GM12878 (cell line): ENCODE data around the gene SNX3. TPM values are rescaled to one million over a fixed set of nuclear protein-coding genes. Genes with fewer than 3 reads are reported as not detected.

Experiments used
- BCLAF1 ChIP-seq: fragments of 450-650 bp; IDR thresholded peaks from 2 replicates; pipeline ENCODE4 v1.6.1; 2017; ENCODE audit warnings: antibody characterized with exemption, mild to moderate bottlenecking, moderate library complexity
- BHLHE40 ChIP-seq, 2 experiments: fragments of 450-650 bp in 1 of 2; IDR thresholded peaks; 2 replicates each; pipeline ENCODE4 v1.6.1; 2011 to 2017; ENCODE audit warnings: low read depth in 2 of 2, borderline replicate concordance in 1 of 2, improper control_type of control experiment in 1 of 2, low read length in 1 of 2, mild to moderate bottlenecking in 1 of 2
- CEBPZ ChIP-seq: fragments of 150-350 bp; IDR thresholded peaks from 2 replicates; pipeline ENCODE4 v1.6.1; 2016; ENCODE audit warnings: low read depth, low read length
- CHD2 ChIP-seq: IDR thresholded peaks from 2 replicates; pipeline ENCODE4 v1.6.1; 2011; ENCODE audit warnings: low read depth, low read length, improper control_type of control experiment, borderline replicate concordance
- CREM ChIP-seq: IDR thresholded peaks from 2 replicates; pipeline ENCODE4 v1.6.1; 2014; ENCODE audit warnings: antibody characterized with exemption, low read depth
- EED ChIP-seq: sonication (generic); IDR thresholded peaks from 2 replicates; pipeline ENCODE4 v1.6.1; 2016; ENCODE audit warnings: antibody characterized with exemption, low read depth
- FOXM1 ChIP-seq: IDR thresholded peaks from 2 replicates; pipeline ENCODE4 v1.6.1; 2012; ENCODE audit warnings: low read depth, mild to moderate bottlenecking, inconsistent platforms, low read length, moderate library complexity
- HDAC2 ChIP-seq: fragments of 200-600 bp; sonication (generic); IDR thresholded peaks from 2 replicates; pipeline ENCODE4 v1.6.1; 2017
- PKNOX1 ChIP-seq: fragments of 450-650 bp; IDR thresholded peaks from 2 replicates; pipeline ENCODE4 v1.6.1; 2016; ENCODE audit warnings: mild to moderate bottlenecking
- RAD51 ChIP-seq: fragments of 450-650 bp; IDR thresholded peaks from 2 replicates; pipeline ENCODE4 v1.6.1; 2016; ENCODE audit warnings: moderate library complexity, mild to moderate bottlenecking, inconsistent platforms
- RB1 ChIP-seq: fragments of 450-650 bp; formaldehyde crosslinking; IDR thresholded peaks from 2 replicates; pipeline ENCODE4 v1.6.1; 2017; ENCODE audit warnings: mild to moderate bottlenecking, borderline replicate concordance
- RUNX3 ChIP-seq: IDR thresholded peaks from 2 replicates; pipeline ENCODE4 v1.6.1; 2012; ENCODE audit warnings: low read length, inconsistent platforms
- SMAD5 ChIP-seq: IDR thresholded peaks from 2 replicates; pipeline ENCODE4 v1.6.1; 2016; ENCODE audit warnings: antibody characterized with exemption, low read depth
- SMARCA5 ChIP-seq: fragments of 450-650 bp; IDR thresholded peaks from 2 replicates; pipeline ENCODE4 v1.6.1; 2017; ENCODE audit warnings: mild to moderate bottlenecking
- SP1 ChIP-seq: IDR thresholded peaks from one replicate; pipeline ENCODE4 v1.6.1; 2011; ENCODE audit warnings: low read depth, low read length
- STAT1 ChIP-seq: fragments of 450-650 bp; conservative IDR thresholded peaks from 2 replicates; pipeline ENCODE4 v1.6.1; 2014; ENCODE audit warnings: antibody characterized with exemption, mild to moderate bottlenecking
- YBX1 ChIP-seq: fragments of 450-650 bp; IDR thresholded peaks from 2 replicates; pipeline ENCODE4 v1.6.1; 2016; ENCODE audit warnings: antibody characterized with exemption
- ZNF217 ChIP-seq: fragments of 450-650 bp; IDR thresholded peaks from 2 replicates; pipeline ENCODE4 v1.6.1; 2017; ENCODE audit warnings: antibody characterized with exemption, mild to moderate bottlenecking
- ZNF592 ChIP-seq: fragments of 450-650 bp; IDR thresholded peaks from 2 replicates; pipeline ENCODE4 v1.6.1; 2017; ENCODE audit warnings: mild to moderate bottlenecking, moderate library complexity
- polyA plus RNA-seq, 11 experiments: library from polyadenylated mRNA; depleted of rRNA in 4 of 11; unstranded in 6 of 11; stranded (reverse) in 5 of 11; fragments of >200 nt; fragmentation: Nextera tagmentation in 4 of 11; fragmentation: Illumina TruSeq in 1 of 11; extraction: Ambion mirVana in 4 of 11; extraction: Trizol in 1 of 11; gene quantifications; 1 replicate in 1 of 11; 2 replicates in 10 of 11; pipeline versions ENCODE4 v1.2.1 to v1.2.3, GENCODE V29; 2011 to 2016; ENCODE audit warnings: inconsistent platforms in 2 of 11, missing spikeins in 2 of 11, low read depth in 1 of 11
- total RNA-seq, 4 experiments: library from RNA; depleted of rRNA in 3 of 4; stranded (reverse); fragments of >200 nt in 3 of 4; fragmentation: Illumina TruSeq in 1 of 4; extraction: Trizol in 1 of 4; gene quantifications; 2 replicates each; pipeline versions ENCODE4 v1.2.1 to v1.2.3, GENCODE V29; 2013 to 2021

SNX3 gene
- total and polyA plus RNA-seq, 10 of the 15 experiments (the other 5 are each of a cell fraction or from before 2014, with no cell fraction given): 43.7 to 297 (median 95.6) TPM

GRCh38 chr6:108294727-108295625 is 34.1 kb upstream of the SNX3 start, which contains the start of gene AFG1L (continued):
- peak; percentile 47 for TF ChIP-seq RB1
- no peak; the same call in 1 of the 2 replicates for TF ChIP-seq ZNF217
- TF ChIP-seq PKNOX1: no peak
- no peak for TF ChIP-seq CEBPZ
- peak; percentile 72; the same call in 1 of the 2 replicates for TF ChIP-seq SMARCA5
- TF ChIP-seq BCLAF1: no peak
- no peak for TF ChIP-seq YBX1
- peak; percentile 30; the same call in 1 of the 2 replicates for TF ChIP-seq EED
- TF ChIP-seq CREM: peak; percentile 55; the same call in 1 of the 2 replicates
- TF ChIP-seq FOXM1: no peak
- 0 out of 2 replicates have a peak, but pooled peaks have one; percentile 30 for TF ChIP-seq SMAD5
- TF ChIP-seq ZNF592: no peak
- no peak for TF ChIP-seq HDAC2
- TF ChIP-seq RAD51: 0 out of 2 replicates have a peak, but pooled peaks have one; percentile 7
- TF ChIP-seq RUNX3: peak; percentile 12; the same call in 1 of the 2 replicates
- TF ChIP-seq BHLHE40 (IDR thresholded peaks at IDR 0.05; ENCODE audit: borderline replicate concordance in 1 of 2, low read depth in 2 of 2, low read length in 1 of 2): peak; percentile 88 to 94
- peak; percentile 5 for TF ChIP-seq SP1
- peak; percentile 32; the same call in 1 of the 2 replicates for TF ChIP-seq CHD2
- TF ChIP-seq STAT1: peak; percentile 43; the same call in 1 of the 2 replicates
